ENCODE data around the gene ZC3H13.

Gene ZC3H13

GRCh38 chr13:45932676-45933075 is 119.9 kb downstream of the ZC3H13 start:
- peak; percentile 6 for DNase-seq

GRCh38 chr13:45932172-45932571 is 120.4 kb downstream of the ZC3H13 start:
- DNase-seq: no peak

GRCh38 chr13:45931211-45931610 is 121.3 kb downstream of the ZC3H13 start:
- no peak for DNase-seq

GRCh38 chr13:45930177-45930576 is 122.4 kb downstream of the ZC3H13 start:
- DNase-seq: no peak

GRCh38 chr13:45928843-45929242 is 123.7 kb downstream of the ZC3H13 start:
- no peak for DNase-seq

- DNase-seq: no peak
Measured at GRCh38 chr13:45928176-45928575, 124.4 kb downstream of the ZC3H13 start.

GRCh38 chr13:45926741-45927140 is 125.8 kb downstream of the ZC3H13 start:
- no peak for DNase-seq

GRCh38 chr13:45925151-45925550 is 127.4 kb downstream of the ZC3H13 start:
- DNase-seq: no peak

GRCh38 chr13:45921162-45921736 is 131.3 kb downstream of the ZC3H13 start:
- no peak for DNase-seq

GRCh38 chr13:45918597-45918996 is 133.9 kb downstream of the ZC3H13 start:
- no peak for DNase-seq

- no peak for DNase-seq
Measured at GRCh38 chr13:45917019-45917418, 135.5 kb downstream of the ZC3H13 start.

- no peak for DNase-seq
Measured at GRCh38 chr13:45915686-45916439, 136.7 kb downstream of the ZC3H13 start.

- no peak for DNase-seq
Measured at GRCh38 chr13:45909673-45910072, 142.9 kb downstream of the ZC3H13 start.

GRCh38 chr13:45909089-45909488 is 143.5 kb downstream of the ZC3H13 start:
- DNase-seq: no peak

GRCh38 chr13:45907503-45907902 is 145.0 kb downstream of the ZC3H13 start:
- no peak for DNase-seq

Data from CD4-positive, alpha-beta T cell treated with Interleukin-21 for 1 hour (primary cell).